Keratinocyte (primary cell): ENCODE data around the gene CLTB. TPM values are rescaled to one million over a fixed set of nuclear protein-coding genes. Genes with fewer than 3 reads are reported as not detected.

Experiments
- DNase-seq: peaks from one replicate; pipeline ENCODE4 v3.0.0-alpha.2; 2011; ENCODE audit warnings: low read depth, missing footprints, low spot score
- FAIRE-seq: peaks from 2 replicates; lab custom pipeline; 2011; peaks lifted over from hg19 to GRCh38; lab: Jason Lieb, UNC
- H2AFZ ChIP-seq: 2 replicates; pipeline ENCODE4 v1.6.0; 2012; ENCODE audit warnings: low read length, control low read depth, inconsistent platforms; ENCODE audit not compliant: control insufficient read depth
- H3K27ac ChIP-seq: 2 replicates; pipeline ENCODE4 v1.5.1; 2011; ENCODE audit warnings: low read length; ENCODE audit not compliant: control insufficient read depth, insufficient read depth
- H3K27me3 ChIP-seq: 3 replicates; pipeline ENCODE4 v1.6.0; 2011; ENCODE audit warnings: low read length; ENCODE audit not compliant: control insufficient read depth, insufficient read depth; ENCODE audit errors: extremely low read depth
- H3K36me3 ChIP-seq, 2 experiments: 2 replicates in 1 of 2; 3 replicates in 1 of 2; pipeline ENCODE4 v1.5.1; 2011; ENCODE audit warnings: low read length in 2 of 2, mild to moderate bottlenecking in 1 of 2; ENCODE audit not compliant: control insufficient read depth in 2 of 2, insufficient read depth in 2 of 2; ENCODE audit errors: extremely low read depth in 1 of 2
- H3K4me1 ChIP-seq: 3 replicates; pipeline ENCODE4 v1.5.1; 2011; ENCODE audit warnings: low read length; ENCODE audit not compliant: control insufficient read depth, insufficient read depth; ENCODE audit errors: extremely low read depth
- H3K4me2 ChIP-seq: 3 replicates; pipeline ENCODE4 v1.6.0; 2011; ENCODE audit warnings: low read depth, low read length; ENCODE audit not compliant: control insufficient read depth, insufficient read depth; ENCODE audit errors: extremely low read depth
- H3K4me3 ChIP-seq, 3 experiments: fragments of 200-600 bp in 1 of 3; sonication (generic) in 1 of 3; 2 replicates in 2 of 3; 3 replicates in 1 of 3; pipeline ENCODE4 v1.5.1; 2011 to 2016; ENCODE audit warnings: low read length in 3 of 3, mild to moderate bottlenecking in 3 of 3, control low read depth in 2 of 3, inconsistent platforms in 1 of 3, low read depth in 1 of 3, mixed read lengths in 1 of 3, mixed run types in 1 of 3, moderate library complexity in 1 of 3; ENCODE audit not compliant: control insufficient read depth in 2 of 3, insufficient read depth in 2 of 3; ENCODE audit errors: extremely low read depth in 1 of 3
- H3K79me2 ChIP-seq: 2 replicates; pipeline ENCODE4 v1.6.0; 2012; ENCODE audit warnings: low read length; ENCODE audit not compliant: control insufficient read depth, insufficient read depth
- H3K9ac ChIP-seq: 3 replicates; pipeline ENCODE4 v1.6.0; 2011; ENCODE audit warnings: low read length; ENCODE audit not compliant: control insufficient read depth, insufficient read depth; ENCODE audit errors: extremely low read depth
- H3K9me1 ChIP-seq: 3 replicates; pipeline ENCODE4 v1.6.0; 2011; ENCODE audit warnings: low read length; ENCODE audit not compliant: control insufficient read depth, insufficient read depth; ENCODE audit errors: extremely low read depth
- H3K9me3 ChIP-seq: 2 replicates; pipeline ENCODE4 v1.5.1; 2012; ENCODE audit warnings: low read depth, low read length; ENCODE audit not compliant: control insufficient read depth
- H4K20me1 ChIP-seq: 3 replicates; pipeline ENCODE4 v1.6.0; 2011; ENCODE audit warnings: low read length; ENCODE audit not compliant: control insufficient read depth, insufficient read depth; ENCODE audit errors: extremely low read depth
- CTCF ChIP-seq, 3 experiments: IDR thresholded peaks in 1 of 3; conservative IDR thresholded peaks in 1 of 3; optimal IDR thresholded peaks in 1 of 3; 2 replicates in 2 of 3; 3 replicates in 1 of 3; pipeline versions ENCODE3 to v1.5.1; 2011; ENCODE audit warnings: low read length in 3 of 3, mild to moderate bottlenecking in 3 of 3, moderate library complexity in 2 of 3, control low read depth in 1 of 3, inconsistent platforms in 1 of 3; ENCODE audit not compliant: insufficient read depth in 2 of 3; ENCODE audit errors: extremely low read depth in 1 of 3
- EZH2 ChIP-seq: IDR thresholded peaks from one replicate; pipeline ENCODE4 v1.6.1; 2012; ENCODE audit warnings: inconsistent platforms, mild to moderate bottlenecking, low read length, moderate library complexity
- dilution Hi-C: fragments of 300-500 bp; cut with MboI; formaldehyde crosslinking; loops from one replicate; pipeline ENCODE4 v1.7.0; 2020; ENCODE audit warnings: low sequenced_read_pairs; ENCODE audit not compliant: extremely low pct_ligation_motif_present
- polyA plus RNA-seq, 5 experiments: library from polyadenylated mRNA; depleted of rRNA in 3 of 5; stranded (reverse) in 3 of 5; stranded (forward) in 1 of 5; unstranded in 1 of 5; fragments of >200 nt; gene quantifications; 1 replicate in 1 of 5; 2 replicates in 3 of 5; 3 replicates in 1 of 5; pipeline versions ENCODE4 v1.2.1 to v1.2.3, GENCODE V29; 2011 to 2012; ENCODE audit warnings: missing spikeins in 2 of 5, low read depth in 1 of 5, low replicate concordance in 1 of 5

The CLTB gene
- polyA plus RNA-seq, 1 donor (not counting 4 experiments of a cell fraction or from before 2014, with no cell fraction given): 326 TPM

- dilution Hi-C loops: no loop called here
- TF ChIP-seq EZH2 (no peak), CTCF (optimal IDR thresholded peaks at IDR 0.05 in 1 of 3, IDR thresholded peaks at IDR 0.05 in 1 of 3, conservative IDR thresholded peaks at IDR 0.05 in 1 of 3; ENCODE audit: extremely low read depth in 1 of 3, insufficient read depth in 2 of 3, low read length in 3 of 3) (no peak)
- FAIRE-seq (no peak), DNase-seq (no peak)
- Histone ChIP-seq H3K9me3 (no peaks in the 10 kb centered on the region), H4K20me1 (no peaks in the 10 kb centered on the region), H3K9me1 (no peaks in the 10 kb centered on the region), H3K4me3 (no peak overlapping the region), H3K27me3 (no peaks in the 10 kb centered on the region), H2AFZ (no peak overlapping the region), H3K4me2 (no peak overlapping the region), H3K36me3 (no peaks in the 10 kb centered on the region), H3K4me1 (peaks cover 24% of the 10 kb centered on the region), H3K27ac (no peak overlapping the region), H3K9ac (no peak overlapping the region), H3K79me2 (peaks cover 12% of the 10 kb centered on the region)
These were observed 3.7 kb upstream of the CLTB start for GRCh38 chr5:176420086-176420485.

- Histone ChIP-seq H3K9me3 (no peaks in the 10 kb centered on the region), H4K20me1 (no peaks in the 10 kb centered on the region), H3K9me1 (no peaks in the 10 kb centered on the region), H3K4me3 (no peak overlapping the region), H3K27me3 (no peaks in the 10 kb centered on the region), H3K27ac (peak overlapping the region; percentile 77), H3K4me1 (peaks cover 39% of the 10 kb centered on the region), H2AFZ (no peak overlapping the region), H3K9ac (peak overlapping the region; percentile 53), H3K36me3 (no peaks in the 10 kb centered on the region), H3K79me2 (peaks cover 29% of the 10 kb centered on the region), H3K4me2 (peak overlapping the region; percentile 27)
- TF ChIP-seq CTCF (optimal IDR thresholded peaks at IDR 0.05 in 1 of 3, IDR thresholded peaks at IDR 0.05 in 1 of 3, conservative IDR thresholded peaks at IDR 0.05 in 1 of 3; ENCODE audit: extremely low read depth in 1 of 3, insufficient read depth in 2 of 3, low read length in 3 of 3): no peak
- TF ChIP-seq EZH2: no peak
- FAIRE-seq: no peak
- dilution Hi-C loops: no loop called here
- no peak for DNase-seq
These were observed 1.9 kb upstream of the CLTB start for GRCh38 chr5:176418251-176418650.
